SK-N-SH (cell line): ENCODE measurements around the gene SLC6A13.

Experiments
- FOXM1 ChIP-seq: IDR thresholded peaks from 2 replicates; pipeline ENCODE4 v1.4.0; 2012; ENCODE audit warnings: low read depth, mild to moderate bottlenecking
- RCOR1 ChIP-seq: fragments of 150-350 bp; IDR thresholded peaks from 2 replicates; pipeline ENCODE4 v1.6.1; 2017; ENCODE audit warnings: antibody characterized with exemption, low read length
- TF ChIP-seq, protein P1 (sequence below): fragments of 200-600 bp; sonication (generic); IDR thresholded peaks from 2 replicates; pipeline ENCODE4 v1.6.1; 2017; ENCODE audit warnings: antibody characterized with exemption, mild to moderate bottlenecking, moderate library complexity

GRCh38 chr12:171276-171675, 91.4 kb downstream of the SLC6A13 start:
- TF ChIP-seq FOXM1: no peak
- no peak for TF ChIP-seq RCOR1
- TF ChIP-seq, protein P1, sequence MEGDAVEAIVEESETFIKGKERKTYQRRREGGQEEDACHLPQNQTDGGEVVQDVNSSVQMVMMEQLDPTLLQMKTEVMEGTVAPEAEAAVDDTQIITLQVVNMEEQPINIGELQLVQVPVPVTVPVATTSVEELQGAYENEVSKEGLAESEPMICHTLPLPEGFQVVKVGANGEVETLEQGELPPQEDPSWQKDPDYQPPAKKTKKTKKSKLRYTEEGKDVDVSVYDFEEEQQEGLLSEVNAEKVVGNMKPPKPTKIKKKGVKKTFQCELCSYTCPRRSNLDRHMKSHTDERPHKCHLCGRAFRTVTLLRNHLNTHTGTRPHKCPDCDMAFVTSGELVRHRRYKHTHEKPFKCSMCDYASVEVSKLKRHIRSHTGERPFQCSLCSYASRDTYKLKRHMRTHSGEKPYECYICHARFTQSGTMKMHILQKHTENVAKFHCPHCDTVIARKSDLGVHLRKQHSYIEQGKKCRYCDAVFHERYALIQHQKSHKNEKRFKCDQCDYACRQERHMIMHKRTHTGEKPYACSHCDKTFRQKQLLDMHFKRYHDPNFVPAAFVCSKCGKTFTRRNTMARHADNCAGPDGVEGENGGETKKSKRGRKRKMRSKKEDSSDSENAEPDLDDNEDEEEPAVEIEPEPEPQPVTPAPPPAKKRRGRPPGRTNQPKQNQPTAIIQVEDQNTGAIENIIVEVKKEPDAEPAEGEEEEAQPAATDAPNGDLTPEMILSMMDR: no peak
